ENCODE data around the gene ANKFN1.

Gene ANKFN1

DNA sequence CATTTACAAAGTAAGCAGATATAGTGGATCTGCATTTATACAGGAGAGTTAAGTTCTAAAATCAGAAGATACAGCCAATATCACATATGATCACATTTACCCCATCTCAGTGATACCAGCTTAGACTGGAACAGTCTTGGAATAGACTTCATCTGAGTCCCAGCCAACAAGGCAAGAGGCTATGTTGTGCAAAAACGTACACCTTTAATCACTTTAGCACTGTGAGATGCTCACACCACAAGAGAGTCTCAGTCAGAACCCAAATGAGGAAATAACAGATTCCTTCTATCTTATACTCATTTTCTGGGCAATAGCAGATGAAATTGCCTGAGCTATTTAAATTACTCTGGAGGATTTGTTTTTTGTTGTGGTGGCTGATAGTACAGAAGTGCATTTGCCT, 145.6 kb downstream of the ANKFN1 start:
- Mint-ChIP-seq H3K27me3 (no peaks in the 10 kb centered on the region), H3K27ac (no peak overlapping the region), H3K36me3 (ENCODE audit: low read depth) (no peaks in the 10 kb centered on the region), H3K9me3 (no peaks in the 10 kb centered on the region), H3K4me1 (ENCODE audit: low read depth) (peaks cover 13% of the 10 kb centered on the region), H3K4me3 (no peak overlapping the region)
- intact Hi-C loops (cut with micrococcal nuclease), result no loop called here

DNA sequence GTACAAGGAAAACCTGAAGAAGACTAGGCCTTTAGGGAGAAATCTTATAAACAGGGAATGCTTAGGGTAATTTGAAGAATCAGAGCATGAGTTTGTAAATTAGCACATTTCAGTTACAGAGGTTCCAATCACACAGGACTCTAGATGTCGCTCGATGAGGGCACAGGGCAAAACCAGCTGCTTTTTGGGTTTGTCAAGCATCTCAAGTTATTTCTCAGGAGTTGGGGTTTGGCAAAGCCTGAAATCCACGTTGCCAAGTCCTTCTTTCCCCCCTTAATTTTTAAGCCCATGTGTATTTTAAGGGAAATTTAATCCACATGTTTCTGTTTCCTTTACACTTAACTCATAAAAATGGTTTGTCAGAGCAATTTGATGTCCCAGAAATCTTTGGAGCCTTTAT, 146.9 kb downstream of the ANKFN1 start:
- no peak overlapping the region for H3K27ac Mint-ChIP-seq
- no peaks in the 10 kb centered on the region for H3K36me3 Mint-ChIP-seq (ENCODE audit: low read depth)
- no peaks in the 10 kb centered on the region for H3K27me3 Mint-ChIP-seq
- no peaks in the 10 kb centered on the region for H3K9me3 Mint-ChIP-seq
- intact Hi-C loops (cut with micrococcal nuclease), result no loop called here
- peaks cover 16% of the 10 kb centered on the region for H3K4me1 Mint-ChIP-seq (ENCODE audit: low read depth)
- H3K4me3 Mint-ChIP-seq, result no peak overlapping the region

DNA sequence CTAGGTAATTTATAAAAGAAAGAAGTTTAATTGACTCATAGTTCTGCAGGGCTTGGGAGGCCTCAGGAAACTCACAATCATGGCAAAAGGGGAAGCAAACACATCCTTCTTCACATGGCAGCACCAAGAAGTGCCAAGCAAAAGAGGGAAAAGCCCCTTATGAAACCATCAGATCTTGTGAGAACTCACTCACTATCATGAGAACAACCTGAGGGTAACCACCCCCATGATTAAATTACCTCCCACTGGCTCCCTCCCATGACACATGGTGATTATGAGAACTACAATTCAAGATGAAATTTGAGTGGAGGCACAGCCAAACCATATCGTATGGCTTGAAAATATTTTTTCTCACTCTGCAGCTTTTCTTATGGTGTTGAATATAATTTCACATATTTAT, 151.7 kb downstream of the ANKFN1 start:
- H3K27me3 Mint-ChIP-seq, result no peaks in the 10 kb centered on the region
- H3K9me3 Mint-ChIP-seq, result no peaks in the 10 kb centered on the region
- no peak overlapping the region for H3K27ac Mint-ChIP-seq
- H3K4me1 Mint-ChIP-seq (ENCODE audit: low read depth), result peaks cover 9% of the 10 kb centered on the region
- H3K4me3 Mint-ChIP-seq, result no peak overlapping the region
- intact Hi-C loops (cut with micrococcal nuclease), result no loop called here
- H3K36me3 Mint-ChIP-seq (ENCODE audit: low read depth), result no peaks in the 10 kb centered on the region

DNA sequence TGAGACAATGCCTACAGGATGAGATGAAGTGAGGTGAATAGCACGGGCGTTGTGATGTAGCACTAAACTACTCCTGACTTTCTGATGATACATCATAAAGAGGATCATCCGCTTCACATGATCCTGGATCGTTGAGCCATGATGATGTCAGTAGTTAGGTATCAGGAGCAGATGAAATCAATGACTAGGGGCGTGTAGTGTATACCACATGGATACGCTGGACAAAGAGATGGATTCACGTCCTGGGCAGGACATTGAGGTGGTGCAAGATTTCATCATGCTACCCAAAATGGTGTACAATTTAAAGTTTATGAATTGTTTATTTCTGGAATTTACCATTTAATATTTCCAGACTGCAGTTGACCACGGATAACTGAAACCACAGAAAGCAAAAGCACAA, 156.6 kb downstream of the ANKFN1 start:
- Mint-ChIP-seq H3K36me3 (ENCODE audit: low read depth) (no peaks in the 10 kb centered on the region), H3K4me3 (no peak overlapping the region), H3K27ac (no peak overlapping the region), H3K9me3 (no peaks in the 10 kb centered on the region), H3K27me3 (no peaks in the 10 kb centered on the region), H3K4me1 (ENCODE audit: low read depth) (peaks cover 43% of the 10 kb centered on the region)
- intact Hi-C loops (cut with micrococcal nuclease), result loop anchor here (10.0 kb wide), 1 partner anchor 465 kb away; no protein-coding TSS in a partner anchor

DNA sequence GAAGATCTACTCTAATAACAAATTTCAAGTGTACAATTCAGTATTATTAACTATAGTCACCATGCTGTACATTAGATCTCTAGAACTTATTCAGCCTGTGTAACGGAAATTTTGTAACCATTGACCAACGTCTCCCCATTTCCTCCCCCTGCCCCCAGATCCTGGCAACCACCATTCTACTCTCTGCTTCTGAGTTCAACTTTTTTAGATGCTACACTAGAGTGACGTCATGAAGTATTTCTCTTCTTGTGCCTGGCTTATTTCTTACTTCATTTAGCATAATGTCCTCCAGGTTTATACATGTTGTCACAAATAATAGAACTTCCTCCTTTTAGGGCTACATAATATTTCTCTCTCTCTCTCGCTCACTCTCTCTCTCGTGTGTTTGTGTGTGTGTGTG, 157.5 kb downstream of the ANKFN1 start:
- no peaks in the 10 kb centered on the region for H3K27me3 Mint-ChIP-seq
- H3K36me3 Mint-ChIP-seq (ENCODE audit: low read depth), result no peaks in the 10 kb centered on the region
- no peaks in the 10 kb centered on the region for H3K9me3 Mint-ChIP-seq
- peaks cover 38% of the 10 kb centered on the region for H3K4me1 Mint-ChIP-seq (ENCODE audit: low read depth)
- H3K27ac Mint-ChIP-seq, result no peak overlapping the region
- intact Hi-C loops (cut with micrococcal nuclease), result loop anchor here (10.0 kb wide), 1 partner anchor 466 kb away; no protein-coding TSS in a partner anchor
- no peak overlapping the region for H3K4me3 Mint-ChIP-seq

DNA sequence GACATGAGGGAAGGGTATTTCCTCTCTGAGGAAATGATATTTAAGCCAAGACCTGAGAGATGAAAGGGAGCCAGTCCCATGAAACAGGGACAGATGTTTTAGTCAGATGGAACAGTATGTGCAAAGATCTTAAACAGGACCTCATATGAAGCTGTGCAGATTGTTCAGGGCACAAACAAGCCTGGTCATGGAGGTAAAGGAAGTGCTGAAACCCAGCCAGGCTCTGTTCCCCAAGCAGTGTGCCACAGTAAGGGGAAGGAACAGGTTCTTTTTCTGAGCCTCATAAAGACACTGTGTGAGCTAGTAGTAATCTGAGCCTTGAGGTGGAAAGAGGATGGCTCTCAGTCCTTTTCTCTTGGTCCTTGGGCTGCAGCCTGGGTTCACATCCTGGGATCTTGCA, 159.9 kb downstream of the ANKFN1 start:
- no peaks in the 10 kb centered on the region for H3K36me3 Mint-ChIP-seq (ENCODE audit: low read depth)
- H3K4me3 Mint-ChIP-seq, result no peak overlapping the region
- H3K4me1 Mint-ChIP-seq (ENCODE audit: low read depth), result peaks cover 38% of the 10 kb centered on the region
- H3K27ac Mint-ChIP-seq, result no peak overlapping the region
- no peaks in the 10 kb centered on the region for H3K9me3 Mint-ChIP-seq
- intact Hi-C loops (cut with micrococcal nuclease), result loop anchor here (10.0 kb wide), 1 partner anchor 468 kb away; no protein-coding TSS in a partner anchor
- H3K27me3 Mint-ChIP-seq, result no peaks in the 10 kb centered on the region

DNA sequence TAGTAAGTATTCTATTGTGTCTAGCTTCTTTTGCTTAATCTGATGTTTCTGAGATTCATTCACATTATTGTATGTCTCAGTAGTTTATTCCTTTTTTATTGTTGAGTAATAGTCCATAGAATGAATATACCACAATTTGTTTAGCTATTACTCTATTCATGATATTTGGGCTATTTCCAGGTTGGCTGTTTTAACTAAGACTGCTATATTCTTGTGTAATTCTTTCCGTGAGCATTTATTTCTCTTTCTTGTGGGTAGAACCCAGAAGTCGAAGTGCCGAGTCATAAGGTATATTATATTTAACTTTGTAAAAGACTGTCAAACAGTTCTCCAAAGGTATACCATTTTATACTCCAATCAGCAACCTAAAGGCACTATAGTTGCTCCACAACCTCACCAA, 160.8 kb downstream of the ANKFN1 start:
- Mint-ChIP-seq H3K27ac (no peak overlapping the region), H3K4me1 (ENCODE audit: low read depth) (peaks cover 38% of the 10 kb centered on the region), H3K9me3 (no peaks in the 10 kb centered on the region), H3K27me3 (no peaks in the 10 kb centered on the region), H3K36me3 (ENCODE audit: low read depth) (no peaks in the 10 kb centered on the region), H3K4me3 (no peak overlapping the region)
- intact Hi-C loops (cut with micrococcal nuclease), result loop anchor here (10.0 kb wide), 1 partner anchor 469 kb away; no protein-coding TSS in a partner anchor

DNA sequence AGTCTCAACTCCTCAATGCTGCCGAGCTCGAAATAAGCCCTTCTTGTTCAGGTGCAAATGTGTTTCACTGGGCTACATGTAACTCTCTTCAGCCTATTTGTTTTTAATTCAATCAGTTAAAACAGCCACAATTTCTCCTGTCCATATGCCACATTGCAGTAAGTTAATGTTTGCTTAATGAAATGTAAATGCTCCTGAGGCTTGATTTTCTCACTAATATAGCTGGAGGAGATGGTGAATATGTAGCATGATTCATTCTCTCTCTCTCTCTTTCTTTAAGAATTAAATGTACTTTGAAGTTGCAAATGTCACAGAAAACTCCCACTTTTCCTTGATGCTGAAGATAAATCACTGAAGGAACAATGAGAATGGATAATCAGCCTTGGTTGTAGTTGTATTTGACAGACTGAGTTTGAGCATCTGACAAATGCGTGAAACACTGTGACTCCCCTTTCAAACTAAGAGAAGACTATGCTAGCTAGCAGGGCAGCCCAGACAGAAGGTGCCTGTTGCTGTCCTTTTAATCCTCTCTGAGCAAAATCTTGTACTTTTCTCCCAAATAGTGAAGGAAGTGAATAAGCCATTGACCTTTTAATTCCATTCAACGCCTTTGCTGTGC, 161.8 kb downstream of the ANKFN1 start:
- intact Hi-C loops (cut with micrococcal nuclease), result loop anchor here (10.0 kb wide), 1 partner anchor 470 kb away; no protein-coding TSS in a partner anchor
- Mint-ChIP-seq H3K27ac (no peak overlapping the region), H3K4me1 (ENCODE audit: low read depth) (peaks cover 34% of the 10 kb centered on the region), H3K27me3 (no peaks in the 10 kb centered on the region), H3K9me3 (no peaks in the 10 kb centered on the region), H3K4me3 (no peak overlapping the region), H3K36me3 (ENCODE audit: low read depth) (no peaks in the 10 kb centered on the region)

DNA sequence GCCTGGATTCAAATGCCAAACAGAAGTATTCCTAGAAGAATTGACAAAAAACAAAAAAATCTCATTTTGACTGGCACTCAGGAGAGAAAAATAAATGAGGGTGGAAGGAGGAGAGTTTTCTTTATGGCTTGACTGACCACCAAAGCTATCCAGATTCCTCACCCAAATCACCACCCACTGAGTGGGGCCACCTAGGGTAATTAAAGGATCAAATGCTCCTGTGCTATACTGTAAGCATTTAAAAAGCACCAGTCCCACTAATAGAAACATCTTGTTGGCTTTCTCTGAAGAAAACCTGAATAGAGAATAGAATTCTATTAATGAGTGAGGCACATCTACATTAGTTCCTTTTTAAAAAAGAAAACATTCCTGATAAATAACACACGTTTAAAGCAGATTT, 163.3 kb downstream of the ANKFN1 start:
- Mint-ChIP-seq H3K9me3 (no peaks in the 10 kb centered on the region), H3K27me3 (no peaks in the 10 kb centered on the region), H3K36me3 (ENCODE audit: low read depth) (no peaks in the 10 kb centered on the region), H3K4me1 (ENCODE audit: low read depth) (peaks cover 22% of the 10 kb centered on the region), H3K4me3 (no peak overlapping the region), H3K27ac (no peak overlapping the region)
- intact Hi-C loops (cut with micrococcal nuclease), result loop anchor here (10.0 kb wide), 1 partner anchor 472 kb away; no protein-coding TSS in a partner anchor

DNA sequence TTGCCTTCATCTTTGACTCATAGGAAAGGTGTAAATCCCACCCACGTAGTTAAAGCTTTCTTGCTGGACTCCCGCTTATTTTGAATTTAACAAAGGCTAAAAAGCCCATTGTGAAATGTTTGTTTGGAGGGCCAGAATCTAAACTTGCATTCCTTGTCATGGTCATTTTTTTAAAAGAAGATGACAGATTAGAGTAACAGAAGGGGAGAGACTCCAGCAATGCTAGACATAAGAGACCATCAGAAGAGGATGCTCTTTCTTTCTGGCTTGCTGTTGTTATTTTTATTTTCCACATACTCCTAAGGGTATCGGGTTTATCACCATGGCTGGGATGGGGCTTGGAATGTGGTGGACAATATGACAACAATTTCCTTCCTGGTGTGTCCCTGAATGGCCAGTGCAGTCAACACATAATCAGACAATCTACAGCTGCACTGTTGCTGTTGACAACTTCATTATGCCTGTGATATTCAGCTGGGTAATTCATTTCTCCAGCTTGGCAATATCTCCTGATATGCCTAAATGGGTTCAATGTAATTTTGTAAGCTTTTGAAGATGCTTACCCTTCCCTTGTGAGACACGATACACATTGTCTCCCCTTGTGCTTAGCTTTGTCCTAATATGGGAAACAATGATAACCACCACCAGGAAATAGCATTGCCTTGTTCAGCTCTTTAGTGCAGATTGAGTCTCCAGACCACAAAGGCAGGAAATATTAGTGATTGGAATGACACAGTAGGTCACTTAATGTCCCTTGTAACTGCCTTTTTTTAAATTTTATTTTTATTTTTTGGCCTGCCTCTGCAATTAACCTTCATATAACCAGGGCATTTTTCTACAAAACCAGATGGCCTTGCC, 164.3 kb downstream of the ANKFN1 start:
- Mint-ChIP-seq H3K27ac (no peak overlapping the region), H3K27me3 (no peaks in the 10 kb centered on the region), H3K36me3 (ENCODE audit: low read depth) (no peaks in the 10 kb centered on the region), H3K9me3 (no peaks in the 10 kb centered on the region), H3K4me1 (ENCODE audit: low read depth) (peaks cover 17% of the 10 kb centered on the region), H3K4me3 (no peak overlapping the region)
- intact Hi-C loops (cut with micrococcal nuclease), result loop anchor here (2.0 to 10.0 kb wide), 2 partner anchors 191 to 473 kb away; no protein-coding TSS in a partner anchor

DNA sequence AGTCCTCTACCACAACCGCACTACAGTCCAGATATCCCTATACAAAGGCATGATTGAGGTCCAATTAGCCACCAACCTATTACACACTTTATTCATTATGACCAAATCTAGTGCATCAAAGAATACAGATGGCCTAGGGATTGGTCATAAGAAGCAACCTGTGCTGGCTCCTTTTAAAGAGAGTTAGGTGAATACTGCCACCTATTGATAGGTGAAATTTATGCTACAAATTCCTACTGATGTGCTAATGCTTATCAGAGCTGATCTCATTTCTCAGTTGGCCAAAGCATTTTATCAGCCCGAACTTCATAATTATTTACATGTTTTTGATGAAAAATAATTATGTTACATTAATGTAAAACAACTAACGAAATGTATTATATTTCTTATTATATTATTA, 166.3 kb downstream of the ANKFN1 start:
- H3K4me1 Mint-ChIP-seq (ENCODE audit: low read depth), result no peaks in the 10 kb centered on the region
- intact Hi-C loops (cut with micrococcal nuclease), result loop anchor here (2.0 to 10.0 kb wide), 2 partner anchors 193 to 475 kb away; no protein-coding TSS in a partner anchor

DNA sequence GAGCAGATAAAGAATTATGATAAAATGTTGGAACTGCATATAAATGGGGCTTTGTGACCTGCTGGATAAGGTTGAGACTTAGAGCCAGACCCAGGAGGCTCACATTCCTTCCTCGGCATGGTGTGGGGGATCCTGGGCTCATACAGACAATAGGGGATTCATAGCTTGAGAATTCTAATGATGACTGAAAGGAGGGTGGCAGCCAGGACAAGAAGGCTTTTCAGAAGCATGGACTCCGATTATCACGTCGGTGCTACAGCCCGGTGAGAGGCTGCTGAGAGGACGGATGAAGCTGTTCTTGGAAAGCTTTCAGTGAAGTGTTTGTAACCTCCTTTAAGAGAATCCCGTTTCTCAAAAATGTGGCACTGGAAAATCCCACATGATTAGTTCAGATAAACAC, 167.2 kb downstream of the ANKFN1 start:
- no peaks in the 10 kb centered on the region for H3K36me3 Mint-ChIP-seq (ENCODE audit: low read depth)
- no peak overlapping the region for H3K27ac Mint-ChIP-seq
- H3K4me3 Mint-ChIP-seq, result no peak overlapping the region
- intact Hi-C loops (cut with micrococcal nuclease), result no loop called here
- H3K9me3 Mint-ChIP-seq, result no peaks in the 10 kb centered on the region
- no peaks in the 10 kb centered on the region for H3K4me1 Mint-ChIP-seq (ENCODE audit: low read depth)
- H3K27me3 Mint-ChIP-seq, result no peaks in the 10 kb centered on the region

More for the DNA sequence above, 166.3 kb downstream of the ANKFN1 start:
- Mint-ChIP-seq H3K27me3 (no peaks in the 10 kb centered on the region), H3K9me3 (no peaks in the 10 kb centered on the region), H3K27ac (no peak overlapping the region), H3K36me3 (ENCODE audit: low read depth) (no peaks in the 10 kb centered on the region), H3K4me3 (no peak overlapping the region)

DNA sequence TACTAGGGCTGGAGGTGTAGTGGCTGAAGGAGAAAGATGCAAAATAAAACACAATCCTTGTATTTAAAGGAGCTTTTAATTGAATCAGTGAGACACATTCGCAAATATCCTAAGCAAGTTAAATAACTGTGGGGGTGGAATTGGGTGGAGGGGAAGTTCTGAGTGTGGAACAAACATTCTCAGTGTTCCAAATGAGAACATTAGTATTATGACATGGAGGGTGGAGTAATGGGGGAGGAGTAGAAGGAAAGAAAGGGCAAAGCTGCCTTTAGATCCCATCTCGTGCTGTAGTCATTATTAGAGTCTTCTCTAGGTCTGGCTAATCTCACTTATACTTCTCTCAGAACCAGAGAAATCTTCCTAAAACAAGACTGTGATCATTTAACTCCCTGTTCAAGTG, 169.7 kb downstream of the ANKFN1 start:
- intact Hi-C loops (cut with micrococcal nuclease), result no loop called here
- Mint-ChIP-seq H3K27ac (no peak overlapping the region), H3K9me3 (no peaks in the 10 kb centered on the region), H3K27me3 (no peaks in the 10 kb centered on the region), H3K4me3 (no peak overlapping the region), H3K36me3 (ENCODE audit: low read depth) (no peaks in the 10 kb centered on the region), H3K4me1 (ENCODE audit: low read depth) (no peaks in the 10 kb centered on the region)

DNA sequence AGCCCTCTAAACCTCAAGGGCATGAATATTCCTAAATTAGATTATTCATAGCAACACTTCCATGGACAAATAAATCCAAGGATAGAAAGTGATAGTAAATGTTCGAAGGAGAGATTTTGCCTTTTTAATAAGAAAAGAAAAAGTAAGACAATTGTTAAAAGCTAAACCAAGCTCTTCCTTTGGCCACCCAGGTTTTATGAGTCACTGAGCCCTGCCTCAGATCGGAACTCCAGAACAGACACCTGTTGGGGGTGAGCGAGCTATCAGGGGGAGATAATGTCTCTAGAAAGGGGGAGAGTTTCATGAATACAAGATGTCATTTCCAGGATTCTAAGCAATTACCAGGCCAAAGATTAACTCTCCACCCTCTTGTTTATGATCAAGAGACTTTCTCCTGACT, 171.4 kb downstream of the ANKFN1 start:
- Mint-ChIP-seq H3K27ac (no peak overlapping the region), H3K9me3 (no peaks in the 10 kb centered on the region), H3K4me3 (no peak overlapping the region), H3K27me3 (no peaks in the 10 kb centered on the region), H3K36me3 (ENCODE audit: low read depth) (no peaks in the 10 kb centered on the region), H3K4me1 (ENCODE audit: low read depth) (no peaks in the 10 kb centered on the region)
- intact Hi-C loops (cut with micrococcal nuclease), result no loop called here
